Cerebellar nuclear complex (tissue), 1 donor: ENCODE measurements around the gene AFG3L2.
"Not testable (repeated sequence)": the region's sequence is repeated elsewhere in the genome, so short reads cannot be mapped to it uniquely, and the experiment has no call there.

Experiments used
- DNase-seq, 2 experiments: peaks; one replicate each; lab custom pipeline; 2025; lab: John Stamatoyannopoulos, UW

Gene AFG3L2

DNA sequence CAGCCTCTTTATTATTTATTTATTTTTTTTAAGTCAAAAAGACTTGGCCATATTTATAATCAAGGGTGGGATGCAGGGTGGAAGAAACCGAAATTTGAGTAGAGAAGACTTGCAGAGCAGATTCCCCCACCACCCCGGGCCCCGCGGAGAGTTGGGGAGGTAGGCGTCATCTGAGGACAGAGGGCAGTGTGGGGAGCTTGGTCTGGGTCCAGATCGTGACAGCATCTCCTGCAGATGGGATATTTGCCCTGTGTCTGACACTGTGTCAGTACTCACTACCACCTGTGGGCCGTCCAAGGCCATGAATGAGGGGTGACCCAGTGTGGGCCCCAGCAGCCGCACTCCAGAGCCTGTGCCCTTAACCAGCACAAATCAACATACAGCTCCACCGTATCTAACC, 20.2 kb upstream of the AFG3L2 start:
- no peak for DNase-seq

- DNase-seq, result no peak
Measured at GRCh38 chr18:12394428-12394827, 17.4 kb upstream of the AFG3L2 start.

DNA sequence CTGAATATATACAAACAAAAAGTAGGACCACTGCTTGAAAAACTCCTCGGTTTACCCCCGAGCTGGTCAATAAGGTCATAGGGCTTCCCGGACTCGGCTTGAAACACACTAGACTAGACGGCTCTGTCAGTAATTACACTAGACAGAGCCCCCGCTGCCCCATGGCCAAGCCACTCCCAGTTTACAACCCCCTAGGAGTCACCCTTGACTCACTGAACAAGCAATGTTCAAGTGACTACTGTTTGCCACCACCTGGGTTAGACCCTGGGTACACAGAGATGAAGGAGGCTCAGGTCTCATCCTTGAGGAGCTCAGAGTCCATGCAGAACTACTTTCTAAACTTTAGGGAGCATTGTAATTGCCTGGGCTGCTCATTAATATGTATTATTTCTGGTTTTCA, 17.0 kb upstream of the AFG3L2 start:
- no peak for DNase-seq

GRCh38 chr18:12393510-12393909, 16.5 kb upstream of the AFG3L2 start:
- DNase-seq, result no peak

DNA sequence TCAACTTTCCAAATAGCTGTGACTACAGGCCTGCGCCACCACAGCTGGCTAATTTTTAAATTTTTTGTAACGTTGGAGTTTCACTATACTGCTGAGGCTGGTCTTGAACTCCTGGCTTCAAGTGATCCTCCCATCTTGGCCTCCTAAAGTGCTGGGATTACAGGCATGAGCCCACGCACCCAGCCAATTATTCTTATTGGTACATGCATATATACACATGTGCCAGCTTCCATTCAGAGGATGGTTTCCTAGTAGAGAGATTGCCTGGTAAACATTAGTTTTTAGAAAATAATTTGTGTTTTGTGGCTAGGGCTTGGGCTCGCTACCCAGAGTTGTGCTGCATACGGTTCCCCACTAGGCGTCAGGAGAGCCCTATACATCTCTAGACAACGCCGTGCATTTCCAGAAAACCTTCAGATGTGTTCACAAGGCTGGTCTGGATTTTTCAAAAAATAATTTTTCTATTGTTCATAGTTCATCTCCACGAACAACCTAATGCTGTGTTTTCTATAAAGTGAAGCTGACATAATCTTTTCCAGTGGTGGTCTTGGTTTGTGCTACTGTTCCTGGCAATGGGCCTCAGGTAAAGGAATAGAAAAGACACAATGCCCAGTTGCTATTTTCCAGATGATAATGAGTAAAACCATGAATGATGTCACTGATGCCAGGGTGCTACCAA, 14.6 kb upstream of the AFG3L2 start:
- no peak for DNase-seq

DNA sequence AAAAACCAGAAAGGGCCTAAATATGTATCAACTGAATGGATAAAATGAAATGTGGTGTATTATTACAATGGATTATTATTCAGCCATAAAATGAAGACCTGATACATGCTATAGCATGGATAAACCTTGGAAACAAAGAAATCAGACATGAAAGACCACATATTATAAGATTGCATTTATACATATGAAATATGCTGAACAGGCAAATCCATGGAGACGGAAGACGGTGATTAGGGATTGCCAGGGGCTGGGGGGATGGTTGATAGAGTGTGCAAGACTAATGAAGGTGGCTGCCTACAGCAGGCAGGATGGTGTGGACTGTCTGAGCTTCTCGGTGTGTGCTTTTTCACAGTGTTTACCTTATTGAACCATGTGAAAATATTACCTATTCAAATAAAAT, 11.4 kb upstream of the AFG3L2 start:
- DNase-seq, result no peak

- no peak for DNase-seq
Measured at GRCh38 chr18:12384261-12384660, 7.2 kb upstream of the AFG3L2 start.

DNA sequence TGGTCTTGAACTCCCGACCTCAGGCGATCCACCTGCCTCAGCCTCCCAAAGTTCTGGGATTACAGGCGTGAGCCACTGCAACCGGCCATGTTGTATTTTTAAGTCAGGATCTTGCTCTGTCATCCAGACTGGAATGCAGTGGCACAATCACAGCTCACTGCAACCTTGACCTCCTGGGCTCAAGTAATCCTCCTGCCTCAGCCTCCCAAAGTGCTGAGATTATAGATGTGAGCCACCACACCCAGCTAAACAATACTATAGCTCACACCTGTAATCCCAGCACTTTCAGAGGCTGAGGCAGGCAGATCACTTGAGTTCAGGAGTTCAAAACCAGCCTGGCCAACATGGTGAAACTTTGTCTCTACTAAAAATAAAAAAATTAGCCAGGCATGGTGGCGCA, 6.7 kb upstream of the AFG3L2 start:
- DNase-seq, result not testable (repeated sequence)

- DNase-seq, result not testable (repeated sequence)
Measured at GRCh38 chr18:12382221-12382814, 5.3 kb upstream of the AFG3L2 start.

DNA sequence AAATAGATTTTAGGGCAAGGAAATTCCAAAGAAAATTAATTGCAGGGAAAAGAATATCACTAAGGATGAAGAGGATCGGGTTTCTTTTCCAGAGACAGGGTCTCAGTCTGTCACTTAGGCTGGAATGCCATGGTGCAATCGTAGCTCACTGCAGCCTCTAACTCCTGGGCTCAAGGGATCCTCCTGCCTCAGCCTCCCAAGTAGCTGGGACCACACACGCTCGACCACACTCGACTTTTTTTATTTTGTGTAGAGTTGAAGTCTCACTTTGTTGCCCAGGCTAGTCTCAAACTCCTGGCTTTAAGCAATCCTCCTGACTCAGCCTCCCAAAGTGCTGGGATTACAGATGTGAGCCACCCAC, 1.2 kb upstream of the AFG3L2 start:
- not testable (repeated sequence) for DNase-seq

GRCh38 chr18:12377556-12378197, 650 bp upstream of the AFG3L2 start:
- no peak for DNase-seq

- no peak for DNase-seq
Measured at GRCh38 chr18:12376034-12376753, 833 bp downstream of the AFG3L2 start.

DNA sequence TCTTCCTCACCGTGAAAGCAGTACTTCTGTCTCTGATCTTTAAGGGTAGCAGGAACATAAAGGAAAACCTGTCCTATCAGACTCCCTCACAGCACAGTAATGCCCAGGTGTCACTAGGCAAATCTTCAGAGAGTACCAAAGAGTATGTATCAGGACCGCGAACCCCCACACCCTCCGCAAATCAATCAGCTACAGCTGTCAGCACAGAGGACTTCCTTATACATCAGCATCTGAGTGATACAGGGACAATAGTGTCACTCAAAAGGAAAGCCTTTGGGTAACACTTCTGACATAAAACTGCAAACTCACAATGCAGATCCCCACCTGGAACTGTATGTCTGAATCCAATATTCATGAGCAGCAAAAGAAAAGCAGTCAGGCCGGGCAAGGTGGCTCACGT, 2.6 kb downstream of the AFG3L2 start:
- no peak for DNase-seq

DNA sequence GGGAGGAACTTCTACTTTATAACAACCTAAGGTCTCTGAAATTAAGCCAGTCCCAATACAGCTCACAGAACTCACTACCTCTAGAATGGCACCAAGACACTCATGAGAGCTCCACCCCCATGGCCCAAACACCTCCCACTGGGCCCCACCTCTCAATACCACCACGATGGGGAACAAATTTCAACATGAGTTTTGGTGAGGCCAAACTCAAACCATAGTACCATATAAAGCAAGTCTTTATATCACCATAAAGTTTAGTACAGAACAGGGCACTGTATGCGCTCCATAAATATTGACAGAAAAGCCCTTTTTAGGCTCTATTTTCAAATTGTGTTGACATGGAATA, 3.3 kb downstream of the AFG3L2 start:
- DNase-seq, result no peak

- DNase-seq, result no peak
Measured at GRCh38 chr18:12373116-12373770, 3.8 kb downstream of the AFG3L2 start.

- DNase-seq, result no peak
Measured at GRCh38 chr18:12372406-12372805, 4.6 kb downstream of the AFG3L2 start.

DNA sequence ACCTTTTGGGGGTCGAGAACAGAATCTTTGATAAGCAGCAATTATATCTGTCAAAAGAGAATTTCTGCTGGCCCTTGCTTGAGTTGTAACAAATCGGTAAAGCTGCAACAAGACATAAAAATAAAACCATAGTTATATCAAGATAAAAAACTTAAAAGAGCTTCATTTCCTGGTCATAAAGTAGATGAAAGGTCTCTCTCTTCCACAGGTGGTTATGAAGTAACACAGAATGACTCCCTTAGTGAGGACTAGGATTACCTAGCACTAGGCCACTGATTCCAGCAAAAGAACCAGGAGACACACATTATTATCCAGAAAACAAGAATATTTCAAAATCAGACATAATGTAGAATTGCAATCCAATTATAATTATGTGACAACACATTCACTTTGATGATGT, 5.4 kb downstream of the AFG3L2 start:
- no peak for DNase-seq

DNA sequence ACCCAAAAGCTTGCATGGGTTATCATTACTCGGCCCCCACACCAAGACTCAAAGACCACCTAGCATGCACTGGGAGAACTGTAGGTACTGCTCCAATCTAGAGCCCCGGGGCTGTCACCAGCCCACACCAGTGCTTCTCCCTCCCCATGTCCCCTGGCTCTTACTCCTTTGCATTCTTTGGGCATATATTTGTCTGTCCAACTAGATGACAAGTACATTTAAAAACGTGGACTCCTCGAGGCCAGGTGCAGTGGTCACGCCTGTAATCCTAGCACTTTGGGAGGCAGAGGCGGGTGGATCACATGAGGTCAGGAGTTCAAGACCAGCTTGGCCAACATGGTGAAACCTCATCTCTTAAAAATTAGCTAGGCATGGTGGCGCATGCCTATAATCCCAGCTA, 7.8 kb downstream of the AFG3L2 start:
- DNase-seq, result no peak

- no peak for DNase-seq
Measured at GRCh38 chr18:12366784-12367183, 10.2 kb downstream of the AFG3L2 start.

DNA sequence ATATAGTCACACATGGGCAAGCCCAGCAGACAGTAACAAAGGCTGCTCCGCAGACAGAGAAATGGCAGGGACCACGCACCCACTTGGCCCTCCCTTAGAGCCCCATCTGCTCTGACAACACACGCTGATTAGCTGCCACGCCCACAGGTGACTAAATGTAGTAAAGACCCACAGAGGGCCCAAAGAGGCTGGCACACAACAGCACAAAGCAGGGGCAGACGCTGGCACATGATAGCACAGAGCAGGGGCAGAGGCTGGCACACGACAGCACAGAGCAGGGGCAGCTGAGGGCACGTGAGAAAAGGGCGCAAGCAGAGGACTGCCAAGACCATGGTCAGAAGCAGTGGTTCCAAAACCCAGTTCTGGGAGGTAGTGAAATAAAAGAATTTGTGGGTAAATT, 10.6 kb downstream of the AFG3L2 start:
- DNase-seq, result no peak

GRCh38 chr18:12362473-12363174, 14.4 kb downstream of the AFG3L2 start:
- DNase-seq, result no peak
